Type B pancreatic cell (in vitro differentiated cells): ENCODE data around the gene CNTROB. TPM values are rescaled to one million over a fixed set of nuclear protein-coding genes. Genes with fewer than 3 reads are reported as not detected.
"Not testable (repeated sequence)": the region's sequence is repeated elsewhere in the genome, so short reads cannot be mapped to it uniquely, and the experiment has no call there.

Experiments used
- DNase-seq: peaks from one replicate; pipeline ENCODE4 v3.0.0; 2021; ENCODE audit warnings: mixed read lengths; ENCODE audit not compliant: unreplicated experiment; ENCODE audit errors: extremely low spot score
- H3K27ac Mint-ChIP-seq: 2 replicates; pipeline ENCODE4 v1.8.0; 2021; ENCODE audit warnings: mild to moderate bottlenecking, mixed read lengths
- H3K27me3 Mint-ChIP-seq: 2 replicates; pipeline ENCODE4 v1.8.0; 2021; ENCODE audit warnings: mixed read lengths
- H3K36me3 Mint-ChIP-seq: 2 replicates; pipeline ENCODE4 v1.8.0; 2021; ENCODE audit warnings: mixed read lengths
- H3K4me1 Mint-ChIP-seq: one replicate; pipeline ENCODE4 v1.8.0; 2021; ENCODE audit warnings: mixed read lengths; ENCODE audit not compliant: unreplicated experiment
- H3K4me3 Mint-ChIP-seq: 2 replicates; pipeline ENCODE4 v1.8.0; 2021; ENCODE audit warnings: mild to moderate bottlenecking, mixed read lengths
- H3K9me3 Mint-ChIP-seq: 2 replicates; pipeline ENCODE4 v1.8.0; 2021; ENCODE audit warnings: mixed read lengths
- CTCF ChIP-seq: fragments of 200-600 bp; sonication (generic); conservative IDR thresholded peaks from 2 replicates; pipeline ENCODE4 v1.5.0; 2021; ENCODE audit warnings: antibody characterized with exemption, mild to moderate bottlenecking
- total RNA-seq: library from RNA; stranded (reverse); gene quantifications from 2 replicates; pipeline ENCODE4 v1.2.1, GENCODE V29; 2021; ENCODE audit warnings: low replicate concordance

Gene CNTROB
- total RNA-seq, 1 donor from 2014 or later = 42.6 TPM

DNA sequence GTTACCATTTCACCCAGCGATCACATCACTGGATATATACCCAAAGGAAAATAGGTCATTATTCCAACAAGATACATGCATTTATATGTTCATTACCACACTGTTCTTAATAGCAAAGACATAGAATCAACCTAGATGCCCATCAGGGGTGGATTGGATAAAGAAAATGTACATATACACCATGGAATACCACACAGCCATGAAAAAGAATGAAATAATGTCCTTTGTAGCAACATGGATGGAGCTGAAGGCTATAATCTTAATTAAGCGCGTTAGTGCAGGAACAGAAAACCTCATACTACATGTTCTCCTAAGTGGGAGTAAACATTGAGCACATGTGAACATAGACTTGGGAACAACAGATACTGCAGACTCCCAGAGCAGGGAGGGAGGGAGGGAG, 18.6 kb downstream of the CNTROB start:
- no peak overlapping the region for H3K27ac Mint-ChIP-seq
- peaks cover 4% of the 10 kb centered on the region for H3K4me1 Mint-ChIP-seq
- peaks cover 30% of the 10 kb centered on the region for H3K36me3 Mint-ChIP-seq
- no peaks in the 10 kb centered on the region for H3K9me3 Mint-ChIP-seq
- TF ChIP-seq CTCF = no peak
- DNase-seq = no peak
- H3K27me3 Mint-ChIP-seq = no peaks in the 10 kb centered on the region
- H3K4me3 Mint-ChIP-seq = no peak overlapping the region

DNA sequence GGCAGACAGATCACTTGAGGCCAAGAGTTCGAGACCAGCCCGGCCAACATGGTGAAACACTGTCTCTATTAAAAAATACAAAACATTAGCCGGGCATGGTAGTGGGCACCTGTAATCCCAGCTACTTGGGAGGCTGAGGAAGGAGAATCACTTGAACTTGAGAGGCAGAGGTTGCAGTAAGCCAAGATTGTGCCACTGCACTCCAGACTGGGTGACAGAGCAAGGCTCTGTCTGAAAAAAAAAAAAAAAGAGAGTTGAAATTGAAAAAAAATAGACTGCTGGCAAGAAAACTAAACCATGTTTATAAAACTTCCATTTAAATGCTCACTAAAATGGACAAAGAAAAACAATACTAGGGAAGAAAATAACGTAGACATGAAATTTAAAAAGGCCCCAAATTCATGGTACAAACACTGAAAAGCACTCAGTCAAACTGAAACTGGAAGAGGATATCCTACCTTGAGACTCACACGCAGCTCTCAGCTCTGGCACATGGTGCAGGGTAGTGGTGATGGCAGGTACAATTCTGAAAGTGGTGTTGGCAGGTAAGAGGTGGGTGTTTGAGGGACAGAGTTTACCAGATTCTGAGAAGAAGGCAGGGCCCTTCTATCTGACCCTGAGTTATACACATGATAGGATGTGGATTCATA, 19.3 kb downstream of the CNTROB start:
- H3K9me3 Mint-ChIP-seq = no peaks in the 10 kb centered on the region
- H3K4me3 Mint-ChIP-seq = no peak overlapping the region
- no peak for TF ChIP-seq CTCF
- H3K27me3 Mint-ChIP-seq = no peaks in the 10 kb centered on the region
- no peak overlapping the region for H3K27ac Mint-ChIP-seq
- H3K36me3 Mint-ChIP-seq = peaks cover 26% of the 10 kb centered on the region
- no peak for DNase-seq
- H3K4me1 Mint-ChIP-seq = peaks cover 4% of the 10 kb centered on the region

DNA sequence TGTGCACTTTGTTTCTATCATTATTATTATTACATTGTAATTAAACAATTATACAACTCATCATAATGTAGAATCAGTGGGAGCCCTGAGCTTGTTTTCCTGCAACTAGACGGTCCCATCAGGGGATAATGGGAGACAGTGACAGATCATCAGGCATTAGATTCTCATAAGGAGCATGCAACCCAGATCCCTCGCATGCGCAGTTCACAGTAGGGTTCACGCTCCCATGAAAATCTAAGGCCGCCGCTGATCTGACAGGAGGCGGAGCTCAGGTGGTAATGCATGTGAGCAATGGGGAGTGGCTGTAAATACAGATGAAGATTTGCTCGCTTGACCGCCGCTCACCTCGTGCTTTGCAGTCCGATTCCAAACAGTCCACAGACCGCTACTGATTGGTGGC, 21.3 kb downstream of the CNTROB start:
- H3K4me1 Mint-ChIP-seq, H3K27me3 Mint-ChIP-seq, DNase-seq, H3K4me3 Mint-ChIP-seq, H3K9me3 Mint-ChIP-seq, H3K27ac Mint-ChIP-seq: not testable (repeated sequence)
- H3K36me3 Mint-ChIP-seq = peaks cover 19% of the 10 kb centered on the region

DNA sequence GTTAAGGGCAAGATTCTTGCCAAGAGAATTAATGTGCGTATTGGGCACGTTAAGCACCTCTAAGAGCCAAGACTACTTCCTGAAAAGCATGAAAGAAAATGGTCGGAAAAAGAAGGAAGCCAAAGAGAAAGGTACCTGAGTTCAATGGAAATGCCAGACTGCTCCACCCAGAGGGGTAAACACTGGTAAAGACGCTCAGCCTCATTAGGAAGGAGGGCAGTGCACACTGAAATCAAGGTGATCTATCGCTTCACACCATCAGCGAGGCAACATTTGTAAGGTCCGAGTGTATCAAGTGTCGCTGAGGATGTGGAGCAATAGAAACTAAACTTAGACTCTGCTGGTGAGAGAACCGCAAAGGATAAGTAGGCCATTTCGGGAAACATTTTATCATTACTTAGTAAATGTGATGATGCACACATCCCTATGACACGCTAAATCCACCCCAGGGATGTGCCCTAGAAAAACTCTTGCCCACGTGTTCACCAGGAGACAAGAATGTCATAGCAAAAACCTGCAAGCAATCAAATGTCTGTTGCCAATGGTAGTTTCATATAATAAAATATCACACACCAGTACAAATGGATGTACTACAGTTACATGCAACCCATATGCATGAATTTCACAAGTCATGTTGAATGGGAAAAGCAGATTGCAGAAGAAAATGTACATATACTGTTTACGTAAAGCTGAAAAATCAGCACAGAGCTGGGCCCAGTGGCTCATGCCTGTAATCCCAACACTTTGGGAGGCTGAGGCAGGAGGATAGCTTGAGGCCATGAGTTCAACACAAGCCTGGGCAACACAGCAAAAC, 23.6 kb downstream of the CNTROB start:
- peaks cover under 1% of the 10 kb centered on the region for H3K36me3 Mint-ChIP-seq
- peaks cover 3% of the 10 kb centered on the region for H3K27me3 Mint-ChIP-seq
- no peak overlapping the region for H3K27ac Mint-ChIP-seq
- H3K9me3 Mint-ChIP-seq = no peaks in the 10 kb centered on the region
- no peak for TF ChIP-seq CTCF
- no peak overlapping the region for H3K4me3 Mint-ChIP-seq
- peaks cover 4% of the 10 kb centered on the region for H3K4me1 Mint-ChIP-seq
- no peak for DNase-seq

GRCh38 chr17:7956228-7956965, 24.4 kb downstream of the CNTROB start:
- H3K4me3 Mint-ChIP-seq = no peak overlapping the region
- no peaks in the 10 kb centered on the region for H3K9me3 Mint-ChIP-seq
- TF ChIP-seq CTCF = no peak
- no peak for DNase-seq
- no peak overlapping the region for H3K27ac Mint-ChIP-seq
- peaks cover 4% of the 10 kb centered on the region for H3K4me1 Mint-ChIP-seq
- no peaks in the 10 kb centered on the region for H3K36me3 Mint-ChIP-seq
- peaks cover 9% of the 10 kb centered on the region for H3K27me3 Mint-ChIP-seq
